ENCODE data around the gene KSR2.

Gene KSR2

DNA sequence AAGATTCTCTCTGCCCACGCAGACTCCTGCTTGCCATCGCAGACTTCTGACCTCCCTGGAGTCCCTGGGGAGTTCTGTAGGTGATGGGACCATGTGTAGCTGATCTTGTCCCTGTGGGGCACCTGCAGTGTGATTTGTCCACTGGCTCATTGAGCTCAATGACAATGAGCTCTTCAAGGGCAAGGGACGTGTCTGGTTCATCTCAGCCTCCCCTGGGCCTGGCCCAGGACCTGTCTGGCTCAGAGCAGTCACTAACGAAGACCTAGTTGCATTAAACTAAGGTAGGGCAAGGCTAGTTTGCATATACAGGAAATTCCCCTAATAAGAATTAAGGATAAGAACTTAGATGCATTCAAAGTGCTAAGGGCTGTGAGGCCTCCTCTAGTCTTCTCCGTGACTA lies 361.8 kb downstream of the KSR2 start:
- DNase-seq = no peak

DNA sequence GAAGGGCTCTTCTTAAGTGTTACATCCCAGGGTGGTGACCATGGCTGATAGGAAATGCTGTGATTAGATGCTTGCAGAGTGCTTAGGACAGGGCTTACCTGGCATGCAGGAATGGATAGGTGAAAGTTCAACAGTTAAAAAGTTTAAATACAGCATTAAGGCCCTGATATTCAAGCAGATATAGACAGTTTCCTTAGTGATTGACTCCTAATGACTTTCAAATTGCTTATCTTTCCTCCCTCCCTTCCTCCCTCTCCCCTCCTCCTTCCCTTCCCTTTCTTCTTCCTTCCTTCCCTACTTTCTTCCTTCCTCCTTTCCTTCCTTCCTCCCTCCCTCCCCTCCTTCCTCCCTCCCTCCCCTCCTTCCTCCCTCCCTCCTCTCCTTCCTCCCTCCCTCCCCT lies 362.8 kb downstream of the KSR2 start:
- no peak for DNase-seq

DNA sequence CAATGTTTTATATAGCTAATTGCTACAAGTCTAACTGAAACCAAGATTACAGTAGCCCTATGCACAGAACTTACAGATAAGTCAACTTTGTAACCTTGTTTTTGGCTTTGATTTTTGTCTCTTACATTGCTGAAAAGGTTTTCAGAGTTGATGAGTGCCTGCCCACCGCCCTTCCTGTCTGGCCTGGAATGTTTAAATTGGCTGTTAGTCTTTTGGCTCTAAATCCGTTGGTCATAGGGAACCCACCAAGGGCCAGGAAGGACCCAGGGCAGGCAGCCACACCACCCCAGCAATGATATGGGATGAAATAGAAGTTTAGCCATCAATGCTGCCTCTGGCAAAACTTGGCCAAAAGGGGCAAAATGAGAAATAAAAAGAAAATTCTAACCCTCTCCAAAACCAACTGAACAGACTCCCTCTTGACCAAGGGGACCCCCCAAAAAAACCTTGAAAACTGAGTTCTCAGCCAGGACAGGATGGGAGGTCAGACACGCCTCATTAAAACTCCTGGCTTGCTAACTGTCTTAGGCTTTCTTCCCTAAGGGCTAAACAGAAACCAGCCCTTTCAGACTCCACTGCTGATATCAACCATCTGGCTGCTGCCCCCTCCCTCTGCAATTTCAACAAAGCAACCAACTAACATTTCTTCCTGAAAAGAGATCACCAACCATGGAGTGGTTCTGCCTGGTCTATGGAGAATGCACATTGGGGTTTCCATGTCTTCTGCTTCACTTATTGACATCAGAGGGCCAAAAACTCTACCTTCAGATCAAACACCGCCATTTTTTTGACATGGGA lies 365.3 kb downstream of the KSR2 start:
- DNase-seq = no peak

DNA sequence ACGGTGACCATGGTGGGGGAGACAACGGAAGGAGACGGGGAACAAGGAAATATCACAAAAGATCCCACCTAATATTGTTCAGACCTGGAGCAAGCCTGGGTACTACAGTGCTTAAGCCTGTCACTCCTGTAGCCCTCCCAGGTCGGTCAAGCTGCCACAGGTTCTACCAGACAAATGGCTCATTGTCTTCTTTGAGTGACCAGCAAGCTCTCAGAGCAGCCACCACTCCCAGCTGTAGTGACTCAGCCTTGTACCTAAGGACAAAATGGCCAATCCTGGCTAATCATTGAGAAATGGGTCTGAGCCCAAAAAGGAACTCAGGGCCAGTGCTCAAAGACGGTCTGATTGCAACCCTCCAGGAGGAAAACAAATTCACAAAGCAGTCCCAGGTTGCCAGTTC lies 368.9 kb downstream of the KSR2 start:
- no peak for DNase-seq

- peak; percentile 15 for DNase-seq
These were observed 371.8 kb downstream of the KSR2 start for GRCh38 chr12:117596968-117597367.

- no peak for DNase-seq
These were observed 373.0 kb downstream of the KSR2 start for GRCh38 chr12:117595751-117596150.

DNA sequence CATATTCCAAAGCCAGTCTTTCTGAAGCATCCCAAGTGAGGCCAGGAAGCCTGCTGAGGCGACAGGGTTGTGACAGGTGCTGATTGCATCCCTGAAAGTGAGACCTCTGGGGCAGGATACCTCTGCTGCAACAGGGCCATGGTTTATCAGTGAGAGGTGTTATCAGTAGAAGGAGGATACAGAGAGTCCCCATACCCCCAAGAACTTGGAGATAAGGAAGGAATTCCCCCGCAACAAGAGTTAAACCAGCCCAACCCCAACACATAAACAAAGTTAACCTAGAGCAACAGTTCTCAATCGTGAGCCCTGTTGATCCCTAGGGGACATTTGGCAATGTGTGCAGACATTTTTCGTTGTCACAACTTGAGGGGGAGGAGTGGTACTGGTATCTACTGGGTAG lies 374.3 kb downstream of the KSR2 start:
- DNase-seq = no peak

DNA sequence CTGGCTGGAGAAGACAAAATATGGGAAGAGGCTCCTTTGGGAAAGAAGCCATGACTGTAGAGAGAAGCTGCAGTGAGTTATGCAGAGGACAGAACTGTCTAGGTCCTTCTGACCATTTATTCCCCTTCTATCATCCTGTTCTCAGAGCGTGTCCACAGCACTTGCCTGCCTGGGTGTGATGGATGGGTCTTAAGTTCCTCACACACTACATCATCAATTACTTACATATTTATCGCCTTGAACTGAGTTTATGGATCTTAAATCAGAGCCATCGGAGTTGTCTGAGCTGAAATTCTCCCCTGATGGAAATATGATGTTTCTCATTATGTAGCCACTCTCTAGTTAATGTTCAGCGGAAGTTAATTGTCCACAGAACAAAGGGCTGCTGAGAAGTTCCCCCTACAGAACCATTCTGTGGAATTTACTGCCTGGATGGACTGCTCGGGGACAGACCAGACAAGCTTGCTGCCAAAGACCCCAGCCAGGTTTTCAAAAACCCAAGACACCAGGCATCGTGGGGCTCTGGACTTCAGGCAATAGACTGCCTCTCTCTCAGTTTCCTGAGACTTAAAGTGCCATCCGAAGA lies 374.9 kb downstream of the KSR2 start:
- no peak for DNase-seq

DNA sequence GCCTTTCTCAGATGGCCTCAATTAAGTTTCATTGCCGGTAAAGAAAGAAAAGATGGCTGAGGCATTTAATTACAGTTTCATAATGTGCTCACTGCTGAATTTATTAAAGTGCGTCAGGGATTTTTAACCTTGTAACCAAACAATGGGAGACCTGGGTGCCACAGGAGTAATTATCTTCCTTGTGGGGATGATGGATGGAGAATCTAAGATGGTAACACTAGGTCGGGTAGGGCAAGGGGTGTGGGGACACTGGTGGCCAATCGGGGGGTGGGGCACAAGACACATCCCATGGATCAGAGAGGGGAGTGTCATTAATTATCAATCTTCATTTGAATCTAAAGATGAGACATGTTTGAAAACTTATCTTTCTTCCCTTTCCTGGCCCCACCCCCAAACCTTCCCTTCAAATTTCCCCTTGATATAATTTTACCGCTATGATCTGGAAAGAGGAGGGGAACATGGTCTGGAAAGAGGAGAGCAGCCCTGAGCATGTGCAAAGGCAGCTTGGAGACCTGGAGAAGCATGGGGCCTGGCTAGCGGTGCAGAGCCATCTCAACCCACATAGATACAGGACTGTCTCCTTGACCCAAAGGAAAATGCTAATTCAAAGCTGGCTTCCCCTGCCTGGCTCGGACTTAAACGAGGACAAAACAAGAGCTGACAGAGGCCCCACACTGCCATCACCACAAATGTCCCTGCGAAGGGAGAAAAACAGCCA lies 376.0 kb downstream of the KSR2 start:
- no peak for DNase-seq

DNA sequence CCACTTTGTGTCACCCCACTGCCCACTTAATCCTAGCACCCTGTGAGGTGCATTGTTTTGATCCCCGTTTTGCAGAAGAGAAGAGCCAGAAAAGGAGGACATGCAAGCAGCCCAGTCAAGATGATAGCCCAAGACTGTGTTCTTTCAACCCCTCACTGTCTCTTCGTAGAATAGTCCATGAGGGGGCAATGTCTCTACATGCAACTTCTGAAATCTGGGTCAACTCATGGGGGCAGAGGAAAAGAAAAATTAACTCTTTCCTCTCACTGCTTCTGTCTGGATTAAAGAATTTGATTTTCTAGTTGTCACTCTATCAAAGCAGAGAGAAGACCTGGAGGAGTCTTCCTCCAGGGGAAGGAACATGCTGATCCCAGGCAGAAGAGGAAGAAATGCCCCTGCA lies 377.8 kb downstream of the KSR2 start:
- DNase-seq = no peak

DNA sequence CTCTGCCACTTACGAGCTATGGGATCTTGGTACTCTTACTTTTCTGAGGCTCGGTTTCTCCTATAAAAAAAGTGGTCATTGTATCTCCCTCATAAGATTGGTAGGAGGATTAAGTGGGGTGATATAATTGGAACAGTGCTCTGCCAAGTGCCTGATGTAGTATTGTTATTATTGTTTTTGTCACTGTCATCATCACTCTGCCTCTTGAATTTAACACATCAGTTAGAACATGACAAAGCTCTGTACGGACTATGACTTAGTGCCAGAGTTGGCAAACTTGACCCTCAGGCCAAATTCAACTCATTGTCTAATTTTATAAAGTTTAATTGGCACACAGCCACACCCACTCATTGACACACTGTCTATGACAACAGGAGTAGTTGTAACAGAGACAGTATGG lies 378.4 kb downstream of the KSR2 start:
- DNase-seq = no peak

DNA sequence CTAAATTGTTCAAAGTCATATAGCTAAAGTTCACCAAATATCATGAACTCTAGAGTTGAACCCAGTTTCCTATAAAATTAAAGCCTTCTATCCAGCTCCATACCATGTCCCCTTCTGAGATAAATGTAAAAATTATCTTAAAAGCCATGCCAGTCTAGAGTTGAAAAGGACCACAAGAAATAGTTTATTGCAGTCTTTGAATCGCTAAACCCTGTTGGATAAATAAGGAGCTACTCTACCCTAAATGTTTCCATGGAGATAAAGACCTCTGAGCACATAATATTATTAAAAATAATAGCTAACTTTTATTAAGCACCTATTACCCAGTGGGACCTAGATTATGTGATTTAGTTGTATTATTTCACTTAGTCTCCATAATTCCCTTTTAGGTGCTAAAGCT lies 379.8 kb downstream of the KSR2 start:
- no peak for DNase-seq

DNA sequence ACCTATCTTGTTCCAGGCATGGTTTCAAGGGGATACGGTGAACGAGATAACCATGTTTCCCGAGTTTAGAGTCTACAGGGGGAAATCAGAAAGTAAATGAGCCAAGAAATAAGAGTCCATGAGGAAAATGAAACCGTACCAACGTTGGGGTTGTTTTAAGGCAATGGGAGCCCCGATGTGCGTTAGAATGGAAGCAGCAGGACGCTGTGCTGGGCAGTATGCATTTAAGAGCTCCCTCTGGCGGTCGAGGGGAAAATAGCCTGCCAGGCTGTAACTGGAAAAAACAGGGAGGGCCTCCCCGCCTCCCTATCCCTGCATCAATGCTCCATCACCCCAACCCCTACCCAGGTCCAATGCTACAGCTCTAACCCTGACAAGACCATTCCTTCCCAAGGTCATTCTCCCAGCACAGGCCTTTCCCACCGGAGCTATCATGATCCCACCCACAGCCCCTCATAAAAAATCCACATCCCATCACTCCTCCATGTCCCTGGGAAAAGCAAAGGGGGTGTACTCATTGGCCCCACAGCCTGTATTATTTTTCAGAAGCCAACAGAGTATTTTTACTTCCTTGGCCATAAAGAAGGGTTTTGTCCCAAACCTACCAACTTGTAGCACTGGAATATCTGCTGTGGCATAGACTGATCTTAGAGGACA lies 381.0 kb downstream of the KSR2 start:
- DNase-seq = peak; percentile 40

- no peak for DNase-seq
These were observed 385.0 kb downstream of the KSR2 start for GRCh38 chr12:117583677-117584225.

- DNase-seq = no peak
These were observed 385.7 kb downstream of the KSR2 start for GRCh38 chr12:117583092-117583491.

DNA sequence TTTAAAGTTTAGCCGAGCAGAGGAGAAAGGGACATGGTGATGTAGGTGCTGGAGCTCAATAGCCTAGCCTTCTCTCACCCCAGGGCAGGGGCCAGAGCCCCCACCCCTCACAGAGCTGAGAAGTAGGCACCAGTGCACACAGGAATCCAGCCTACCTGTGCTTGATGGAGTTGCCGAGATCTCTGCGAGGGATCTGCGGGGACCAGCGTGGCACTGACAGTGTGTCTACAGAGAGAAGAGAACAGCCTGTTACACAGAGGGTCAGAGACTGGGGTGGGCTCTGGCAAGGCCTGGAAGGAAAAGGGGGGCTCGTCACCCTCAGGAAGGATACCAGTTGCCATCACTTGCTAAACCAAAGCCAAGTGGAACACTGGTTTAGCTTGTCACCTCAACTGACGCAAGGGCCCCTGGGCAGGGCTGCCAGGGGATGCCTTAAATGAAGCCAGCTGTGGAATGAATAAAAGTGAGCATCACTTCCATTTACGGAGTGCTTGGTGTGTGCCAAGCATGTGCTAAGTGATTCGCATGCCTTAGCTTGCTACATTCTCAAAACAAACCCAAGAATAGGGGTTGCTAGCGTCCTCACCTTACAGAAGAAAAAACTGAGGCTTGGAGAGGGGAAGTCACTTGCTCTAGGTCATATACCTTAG lies 386.5 kb downstream of the KSR2 start:
- DNase-seq = no peak

DNA sequence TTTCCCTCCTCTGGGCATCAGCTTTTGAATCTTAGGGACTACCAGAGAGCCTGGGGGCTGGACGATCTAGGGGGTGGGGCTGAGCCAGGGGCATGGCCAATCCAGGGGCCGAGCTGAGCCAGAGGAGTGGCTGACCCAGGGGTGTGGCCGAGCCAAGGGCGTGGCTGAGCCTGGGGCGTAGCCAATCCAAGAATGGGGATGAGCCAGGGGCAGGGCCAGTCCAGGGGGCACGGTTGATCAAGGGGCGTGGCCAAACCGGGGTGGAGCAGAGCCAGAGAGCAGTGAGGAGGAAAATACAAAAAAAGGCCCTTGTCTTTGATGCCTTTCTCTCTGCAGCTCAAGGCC lies 388.1 kb downstream of the KSR2 start:
- peak; percentile 31 for DNase-seq

- no peak for DNase-seq
These were observed 388.6 kb downstream of the KSR2 start for GRCh38 chr12:117580015-117580717.

DNA sequence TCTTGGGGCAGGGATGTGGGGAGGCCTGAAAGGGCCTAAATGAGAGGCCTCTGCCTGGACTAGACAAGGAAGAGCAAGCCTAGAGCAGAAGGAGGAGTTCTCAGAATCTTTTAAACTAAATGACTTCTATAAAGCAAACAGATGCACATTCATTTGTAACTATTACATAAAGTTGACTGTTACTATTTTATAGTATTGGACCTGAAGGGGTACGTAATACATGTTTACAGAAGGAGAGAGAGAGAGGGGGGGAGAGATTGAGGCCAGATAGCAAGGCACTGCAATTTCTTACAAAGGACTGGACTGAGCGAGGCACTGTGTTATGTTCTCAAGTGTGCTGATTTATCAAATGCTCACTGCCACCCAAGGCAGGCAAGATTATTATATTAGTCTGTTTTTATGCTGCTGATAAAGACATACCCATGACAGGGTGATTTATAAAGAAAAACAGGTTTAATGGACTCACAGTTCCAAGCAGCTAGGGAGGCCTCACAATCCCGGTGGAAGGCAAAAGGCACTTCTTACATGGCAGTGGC lies 391.6 kb downstream of the KSR2 start:
- no peak for DNase-seq

- DNase-seq = no peak
These were observed 392.7 kb downstream of the KSR2 start for GRCh38 chr12:117576053-117576452.

GRCh38 chr12:117574655-117575054 lies 394.1 kb downstream of the KSR2 start:
- DNase-seq = no peak

- no peak for DNase-seq
These were observed 396.0 kb downstream of the KSR2 start for GRCh38 chr12:117572755-117573154.

All from fibroblast of skin of back (primary cell).